Immature natural killer cell (primary cell): ENCODE data around the gene ADD3. TPM values are rescaled to one million over a fixed set of nuclear protein-coding genes. Genes with fewer than 3 reads are reported as not detected.

ENCODE experiments used
- DNase-seq, 3 donors: peaks; one replicate each; pipeline ENCODE4 v3.0.0; 2022; ENCODE audit warnings: mixed read lengths in 1 of 3
- H3K27ac Mint-ChIP-seq, 6 donors: one replicate each; pipeline ENCODE4 v1.8.0; 2020; ENCODE audit warnings: mixed read lengths in 6 of 6, mild to moderate bottlenecking in 5 of 6, inconsistent platforms in 4 of 6, moderate library complexity in 3 of 6
- H3K27me3 Mint-ChIP-seq, 3 donors: one replicate each; pipeline ENCODE4 v1.8.0; 2020 to 2021; ENCODE audit warnings: low read depth in 3 of 3, mild to moderate bottlenecking in 3 of 3, mixed read lengths in 3 of 3, moderate library complexity in 3 of 3, inconsistent platforms in 1 of 3
- H3K36me3 Mint-ChIP-seq, 3 donors: one replicate each; pipeline ENCODE4 v1.8.0; 2020; ENCODE audit warnings: mixed read lengths in 3 of 3, inconsistent platforms in 2 of 3, mild to moderate bottlenecking in 2 of 3
- H3K4me1 Mint-ChIP-seq, 2 donors: one replicate each; pipeline ENCODE4 v1.8.0; 2020; ENCODE audit warnings: inconsistent platforms in 2 of 2, mild to moderate bottlenecking in 2 of 2, mixed read lengths in 2 of 2, moderate library complexity in 1 of 2
- H3K4me3 Mint-ChIP-seq, 5 donors: one replicate each; pipeline ENCODE4 v1.8.0; 2020; ENCODE audit warnings: mild to moderate bottlenecking in 5 of 5, mixed read lengths in 5 of 5, inconsistent platforms in 3 of 5, moderate library complexity in 3 of 5
- H3K9me3 Mint-ChIP-seq, 6 donors: one replicate each; pipeline ENCODE4 v1.8.0; 2020; ENCODE audit warnings: mild to moderate bottlenecking in 6 of 6, mixed read lengths in 6 of 6, inconsistent platforms in 4 of 6, moderate library complexity in 3 of 6
- polyA plus RNA-seq, 3 donors: library from polyadenylated mRNA; unstranded; fragments of 300-500 nt; fragmentation: Illumina TruSeq; gene quantifications; one replicate each; pipeline ENCODE4 v1.2.3, GENCODE V29; 2021

The ADD3 gene
- polyA plus RNA-seq, 3 donors from 2014 or later: 336 to 513 (median 447) TPM

GRCh38 chr10:110142965-110143364 is 135.2 kb downstream of the ADD3 start:
- no peaks in the 10 kb centered on the region for H3K9me3 Mint-ChIP-seq
- H3K4me3 Mint-ChIP-seq: no peak overlapping the region
- H3K27me3 Mint-ChIP-seq: peaks cover 14 to 18% (median 17%) of the 10 kb centered on the region in 3 donors
- DNase-seq: no peak
- H3K27ac Mint-ChIP-seq: no peak overlapping the region
- H3K36me3 Mint-ChIP-seq: peaks cover 0 to 4% (median 0%) of the 10 kb centered on the region in 3 donors
- H3K4me1 Mint-ChIP-seq: peaks cover 17 to 35% of the 10 kb centered on the region in 2 donors

- H3K4me1 Mint-ChIP-seq: peaks cover 14 to 33% of the 10 kb centered on the region in 2 donors
- no peaks in the 10 kb centered on the region for H3K9me3 Mint-ChIP-seq
- DNase-seq: no peak
- no peak overlapping the region for H3K4me3 Mint-ChIP-seq
- peaks cover 18 to 31% (median 20%) of the 10 kb centered on the region in 3 donors for H3K27me3 Mint-ChIP-seq
- peaks cover 0 to 4% (median 0%) of the 10 kb centered on the region in 3 donors for H3K36me3 Mint-ChIP-seq
- no peak overlapping the region for H3K27ac Mint-ChIP-seq
Observed at GRCh38 chr10:110144507-110144906, 136.7 kb downstream of the ADD3 start.

DNA sequence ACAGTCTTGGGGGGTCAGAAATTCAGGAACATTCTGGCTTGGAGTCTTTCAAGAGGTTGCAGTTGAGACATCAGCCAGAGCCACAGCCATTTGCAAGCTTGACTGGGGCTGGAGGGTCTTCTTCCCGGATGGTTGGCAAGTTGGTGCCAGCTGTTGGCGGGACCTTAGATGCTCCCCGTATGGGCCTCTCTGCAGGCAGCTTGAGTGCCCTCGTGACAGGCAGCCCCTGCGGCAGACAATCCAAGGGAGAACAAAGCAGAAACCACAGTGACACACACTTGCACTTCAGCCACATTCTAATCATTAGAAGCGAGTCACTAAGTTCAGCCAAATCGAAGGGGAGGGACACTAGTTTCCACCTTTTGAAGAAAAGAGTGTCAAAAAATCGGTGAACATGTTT is 140.2 kb downstream of the ADD3 start:
- Mint-ChIP-seq H3K4me3 (no peak overlapping the region), H3K9me3 (no peaks in the 10 kb centered on the region), H3K36me3 (no peaks in the 10 kb centered on the region), H3K4me1 (peaks cover 2 to 16% of the 10 kb centered on the region in 2 donors), H3K27me3 (peaks cover 20 to 46% (median 23%) of the 10 kb centered on the region in 3 donors), H3K27ac (no peak overlapping the region)
- no peak for DNase-seq

- H3K9me3 Mint-ChIP-seq: no peaks in the 10 kb centered on the region
- H3K4me1 Mint-ChIP-seq: peaks cover 2 to 10% of the 10 kb centered on the region in 2 donors
- H3K4me3 Mint-ChIP-seq: no peak overlapping the region
- no peak for DNase-seq
- peaks cover 22 to 56% (median 24%) of the 10 kb centered on the region in 3 donors for H3K27me3 Mint-ChIP-seq
- no peaks in the 10 kb centered on the region for H3K36me3 Mint-ChIP-seq
- H3K27ac Mint-ChIP-seq: no peak overlapping the region
Observed at GRCh38 chr10:110149259-110149658, 141.5 kb downstream of the ADD3 start.

DNA sequence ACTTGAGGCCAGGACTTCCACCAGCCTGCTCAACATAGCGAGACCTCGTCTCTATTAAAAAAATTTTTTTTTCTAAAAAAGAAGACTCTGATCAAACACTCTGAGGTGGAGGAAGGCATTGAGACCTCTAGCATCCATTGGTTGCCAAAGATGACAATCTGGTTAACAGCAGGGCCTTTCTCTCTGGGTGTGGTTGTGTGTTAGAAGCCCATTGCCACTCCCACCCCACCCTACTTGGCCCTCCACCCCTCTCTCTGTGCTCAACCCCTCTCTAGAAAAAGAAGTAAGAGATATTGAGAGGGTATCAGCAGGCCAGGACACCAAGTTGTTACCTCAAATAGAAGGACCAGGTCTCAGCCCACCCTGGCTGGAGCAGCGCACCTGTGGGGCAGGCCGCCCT is 142.3 kb downstream of the ADD3 start:
- H3K4me3 Mint-ChIP-seq: no peak overlapping the region
- no peak overlapping the region for H3K27ac Mint-ChIP-seq
- H3K36me3 Mint-ChIP-seq: no peaks in the 10 kb centered on the region
- H3K4me1 Mint-ChIP-seq: peaks cover 6 to 14% of the 10 kb centered on the region in 2 donors
- H3K27me3 Mint-ChIP-seq: peaks cover 21 to 56% (median 24%) of the 10 kb centered on the region in 3 donors
- no peaks in the 10 kb centered on the region for H3K9me3 Mint-ChIP-seq
- DNase-seq: no peak

DNA sequence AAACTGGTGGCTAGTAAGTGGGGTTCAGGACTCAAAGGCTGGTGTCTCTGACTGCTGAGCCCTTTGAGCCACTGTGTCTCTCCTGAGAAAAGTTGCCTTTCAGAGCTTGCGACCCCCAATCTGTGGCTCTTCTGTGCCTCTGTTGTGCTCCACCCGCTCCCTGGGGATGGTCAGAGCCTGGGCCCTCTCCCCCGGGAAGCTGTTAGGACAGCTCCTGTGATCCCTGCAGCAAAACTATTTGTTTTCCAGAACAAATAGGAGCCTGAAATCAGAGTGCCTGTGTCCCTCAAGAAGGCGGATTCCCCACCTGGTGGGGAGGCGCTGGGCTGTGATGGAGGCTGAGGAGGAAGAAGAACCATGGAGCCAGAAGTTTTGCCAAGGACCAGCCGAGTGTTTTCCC is 143.2 kb downstream of the ADD3 start:
- no peak overlapping the region for H3K4me3 Mint-ChIP-seq
- DNase-seq: no peak
- no peak overlapping the region for H3K27ac Mint-ChIP-seq

GRCh38 chr10:110151467-110151866 is 143.7 kb downstream of the ADD3 start:
- Mint-ChIP-seq H3K27ac (no peak overlapping the region), H3K36me3 (no peaks in the 10 kb centered on the region), H3K4me1 (peaks cover 18 to 28% of the 10 kb centered on the region in 2 donors), H3K27me3 (peaks cover 24 to 53% (median 29%) of the 10 kb centered on the region in 3 donors), H3K4me3 (no peak overlapping the region), H3K9me3 (peaks cover 0 to 2% (median 0%) of the 10 kb centered on the region in 6 donors)
- no peak for DNase-seq

More for the DNA sequence above, 143.2 kb downstream of the ADD3 start:
- Mint-ChIP-seq H3K9me3 (peaks cover 0 to 2% (median 0%) of the 10 kb centered on the region in 6 donors), H3K36me3 (no peaks in the 10 kb centered on the region), H3K4me1 (peaks cover 13 to 23% of the 10 kb centered on the region in 2 donors), H3K27me3 (peaks cover 20 to 51% (median 27%) of the 10 kb centered on the region in 3 donors)

GRCh38 chr10:110151971-110152370 is 144.2 kb downstream of the ADD3 start:
- no peak for DNase-seq
- Mint-ChIP-seq H3K4me3 (no peak overlapping the region), H3K9me3 (peaks cover 0 to 2% (median 0%) of the 10 kb centered on the region in 6 donors), H3K36me3 (no peaks in the 10 kb centered on the region), H3K27me3 (peaks cover 29 to 54% (median 30%) of the 10 kb centered on the region in 3 donors), H3K27ac (no peak overlapping the region), H3K4me1 (peaks cover 23 to 33% of the 10 kb centered on the region in 2 donors)

DNA sequence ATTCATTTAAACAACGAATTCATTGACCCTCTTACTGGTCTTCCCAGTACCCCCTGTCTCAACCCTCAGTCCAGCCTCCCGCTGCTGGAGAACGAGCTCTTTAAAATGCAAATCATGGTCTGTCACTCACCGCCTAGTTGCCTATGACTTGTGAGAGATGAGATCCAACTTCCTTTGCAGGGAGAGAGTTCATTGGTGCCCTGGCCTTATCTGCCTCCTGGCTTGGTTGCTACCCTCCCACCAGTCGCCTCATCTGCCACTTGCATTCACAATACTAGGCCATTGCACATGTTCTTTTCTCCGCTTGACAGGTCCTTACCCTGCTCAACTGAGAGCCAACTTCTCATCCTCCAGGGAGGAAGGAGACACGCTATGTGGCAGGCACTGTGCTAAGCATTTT is 145.6 kb downstream of the ADD3 start:
- Mint-ChIP-seq H3K27me3 (peaks cover 34 to 55% (median 36%) of the 10 kb centered on the region in 3 donors), H3K4me3 (no peak overlapping the region), H3K4me1 (peaks cover 35 to 37% of the 10 kb centered on the region in 2 donors), H3K9me3 (peaks cover 0 to 3% (median 0%) of the 10 kb centered on the region in 6 donors), H3K36me3 (no peaks in the 10 kb centered on the region), H3K27ac (no peak overlapping the region)
- no peak for DNase-seq

- Mint-ChIP-seq H3K27ac (peak overlapping the region; percentile 32 to 96 (median 83)), H3K36me3 (no peaks in the 10 kb centered on the region), H3K9me3 (peaks cover 0 to 3% (median 0%) of the 10 kb centered on the region in 6 donors), H3K4me3 (peak overlapping the region in 4 of 5 donors; percentile 20 to 87 (median 56)), H3K4me1 (peaks cover 45 to 49% of the 10 kb centered on the region in 2 donors), H3K27me3 (peaks cover 36 to 55% (median 54%) of the 10 kb centered on the region in 3 donors)
- DNase-seq: no peak
Observed at GRCh38 chr10:110156046-110156445, 148.3 kb downstream of the ADD3 start.

DNA sequence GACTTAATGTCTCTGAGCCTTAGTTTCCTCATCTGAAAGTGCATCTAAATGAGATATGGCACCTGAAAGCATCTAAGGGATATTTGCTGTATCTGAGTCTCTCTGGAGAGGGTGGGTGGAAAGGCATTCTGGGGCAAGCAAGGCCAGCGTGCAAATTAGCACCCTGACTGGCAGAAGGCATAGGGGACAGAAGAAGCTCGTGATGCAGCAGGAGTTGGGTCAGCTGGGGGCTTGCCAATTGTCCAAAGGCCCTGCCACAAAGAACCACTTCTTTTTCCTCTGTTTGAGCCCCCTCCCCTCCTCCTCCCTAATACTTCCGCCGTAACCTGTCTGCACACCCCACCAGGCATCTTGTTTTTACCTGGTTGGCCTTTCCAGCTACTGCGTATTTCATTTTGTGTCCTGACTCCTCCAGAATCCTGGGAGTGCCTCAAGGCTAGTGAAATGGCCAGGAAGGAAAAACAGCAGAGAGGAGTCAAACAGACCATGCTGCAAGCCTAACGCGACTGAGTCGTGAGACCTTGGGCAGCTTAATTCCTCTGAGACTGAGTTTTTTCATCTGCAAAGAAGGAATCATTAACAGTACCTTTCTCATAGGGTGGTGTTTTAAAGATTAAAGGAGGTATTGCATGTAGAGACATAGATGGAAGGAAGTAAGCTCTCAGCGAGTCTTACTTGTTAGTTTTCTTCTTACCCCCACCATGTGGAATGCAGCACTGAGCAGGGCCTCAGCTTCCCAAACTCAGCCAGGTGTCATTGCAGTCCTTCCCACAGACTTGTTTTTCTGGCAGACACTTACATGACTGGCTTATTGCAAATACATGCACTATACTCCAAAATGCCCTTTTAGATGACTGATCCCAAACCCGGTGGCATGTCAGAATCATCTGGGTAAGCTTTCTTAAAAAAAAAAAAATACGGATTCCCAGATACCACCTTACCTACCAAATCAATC is 150.5 kb downstream of the ADD3 start:
- peaks cover 45 to 49% of the 10 kb centered on the region in 2 donors for H3K4me1 Mint-ChIP-seq
- H3K4me3 Mint-ChIP-seq: peak overlapping the region in 4 of 5 donors; percentile 34 to 87 (median 56)
- H3K27me3 Mint-ChIP-seq: peaks cover 49 to 62% (median 53%) of the 10 kb centered on the region in 3 donors

GRCh38 chr10:110160081-110160480 is 152.3 kb downstream of the ADD3 start:
- H3K27me3 Mint-ChIP-seq: peaks cover 47 to 60% (median 54%) of the 10 kb centered on the region in 3 donors
- no peak for DNase-seq
- no peak overlapping the region for H3K27ac Mint-ChIP-seq
- H3K9me3 Mint-ChIP-seq: peaks cover 0 to 3% (median 0%) of the 10 kb centered on the region in 6 donors
- no peaks in the 10 kb centered on the region for H3K36me3 Mint-ChIP-seq
- peaks cover 40 to 45% of the 10 kb centered on the region in 2 donors for H3K4me1 Mint-ChIP-seq
- H3K4me3 Mint-ChIP-seq: no peak overlapping the region

More for the DNA sequence above, 150.5 kb downstream of the ADD3 start:
- Mint-ChIP-seq H3K36me3 (no peaks in the 10 kb centered on the region), H3K9me3 (peaks cover 0 to 3% (median 0%) of the 10 kb centered on the region in 6 donors), H3K27ac (peak overlapping the region in 3 of 6 donors; percentile 81 to 96 (median 95))
- DNase-seq: no peak

GRCh38 chr10:110160522-110160921 is 152.7 kb downstream of the ADD3 start:
- no peak for DNase-seq
- peaks cover 38 to 41% of the 10 kb centered on the region in 2 donors for H3K4me1 Mint-ChIP-seq
- H3K4me3 Mint-ChIP-seq: no peak overlapping the region
- no peak overlapping the region for H3K27ac Mint-ChIP-seq
- H3K36me3 Mint-ChIP-seq: no peaks in the 10 kb centered on the region
- peaks cover 47 to 64% (median 51%) of the 10 kb centered on the region in 3 donors for H3K27me3 Mint-ChIP-seq
- peaks cover 0 to 3% (median 0%) of the 10 kb centered on the region in 6 donors for H3K9me3 Mint-ChIP-seq

DNA sequence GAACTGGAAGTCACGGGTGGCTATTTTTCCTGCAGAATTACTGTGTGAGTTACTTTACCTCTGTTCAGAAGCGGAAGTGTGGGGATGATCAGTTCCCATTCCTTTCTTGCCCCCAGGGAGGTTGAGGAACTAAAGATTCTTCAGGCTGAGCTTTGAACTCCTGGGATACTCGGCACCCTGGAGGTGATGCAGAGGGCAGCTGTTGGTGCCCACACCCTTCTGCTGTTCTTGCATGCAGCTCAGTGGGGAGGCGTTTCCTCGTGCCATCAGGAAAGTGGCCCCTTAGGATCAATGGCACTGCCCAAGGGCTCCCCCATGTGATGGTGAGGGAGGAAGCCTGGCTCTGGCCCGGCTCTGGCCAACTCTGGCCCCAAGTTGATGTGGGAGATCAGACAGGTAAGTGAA is 155.0 kb downstream of the ADD3 start:
- Mint-ChIP-seq H3K4me1 (peaks cover 16 to 19% of the 10 kb centered on the region in 2 donors), H3K27me3 (peaks cover 39 to 60% (median 42%) of the 10 kb centered on the region in 3 donors), H3K9me3 (no peaks in the 10 kb centered on the region), H3K36me3 (no peaks in the 10 kb centered on the region), H3K27ac (no peak overlapping the region), H3K4me3 (no peak overlapping the region)
- no peak for DNase-seq
